Gastroesophageal sphincter (tissue), 2 donors: ENCODE results near the gene PRKX.

ENCODE experiments used
- EP300 ChIP-seq: sonication (generic); formaldehyde crosslinking; IDR thresholded peaks from one replicate; pipeline ENCODE4 v1.6.1; 2017; ENCODE audit warnings: antibody characterized with exemption, mild to moderate bottlenecking
- POLR2A ChIP-seq, 2 donors: fragments of 450-650 bp; IDR thresholded peaks; one replicate each; pipeline ENCODE4 v1.6.1; 2017; ENCODE audit warnings: antibody characterized with exemption in 2 of 2, mild to moderate bottlenecking in 2 of 2, moderate library complexity in 1 of 2

DNA sequence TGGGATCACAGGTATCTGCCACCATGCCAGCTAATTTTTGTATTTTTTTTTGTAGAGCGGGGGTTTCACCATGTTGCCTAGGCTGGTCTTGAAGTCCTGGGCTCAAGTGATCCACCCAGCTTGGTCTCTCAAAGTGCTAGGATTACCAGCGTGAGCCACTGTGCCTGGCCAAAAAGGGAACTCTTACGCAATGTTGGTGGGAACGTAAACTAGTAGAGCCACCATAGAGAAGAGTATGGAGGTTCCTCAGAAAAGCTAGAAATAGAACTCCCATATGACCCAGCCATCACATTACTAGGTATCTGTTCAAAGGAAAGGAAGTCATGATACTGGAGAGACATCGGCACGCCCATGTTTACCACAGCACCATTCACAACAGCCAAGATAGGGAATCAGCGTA is 85.9 kb downstream of the PRKX start:
- TF ChIP-seq POLR2A (IDR thresholded peaks at IDR 0.05) (no peak), EP300 (no peak)
